NCI-H446 treated with DMSO at 0.1 percent for 48 hours (cell line): ENCODE data around the gene NUAK1.
A peak's percentile ranks its signal among the peaks of the same experiment; 100 is the strongest.
"Not testable (repeated sequence)": the region's sequence is repeated elsewhere in the genome, so short reads cannot be mapped to it uniquely, and the experiment has no call there.

ENCODE experiments used
- DNase-seq: peaks from one replicate; lab custom pipeline; 2025; lab: John Stamatoyannopoulos, UW

The NUAK1 gene

DNA sequence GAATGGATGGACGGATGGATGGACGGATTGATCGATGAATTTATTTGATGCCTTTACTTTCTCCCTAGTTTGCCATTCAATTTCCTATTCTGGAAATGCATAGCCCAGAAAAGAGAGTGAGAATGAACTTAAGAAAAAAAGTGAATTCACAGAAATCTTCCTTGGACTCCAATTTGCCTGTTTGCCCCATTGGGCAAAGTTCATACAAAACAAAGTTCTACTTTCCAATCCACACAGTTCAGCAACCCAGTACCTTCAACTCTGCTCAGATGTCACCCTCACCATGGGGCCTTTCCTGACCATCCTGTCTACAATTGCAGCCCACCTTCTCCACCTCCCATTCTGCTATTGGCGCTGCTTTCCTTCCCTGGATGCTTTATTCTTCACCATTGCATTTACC is 8.2 kb upstream of the NUAK1 start:
- no peak for DNase-seq

DNA sequence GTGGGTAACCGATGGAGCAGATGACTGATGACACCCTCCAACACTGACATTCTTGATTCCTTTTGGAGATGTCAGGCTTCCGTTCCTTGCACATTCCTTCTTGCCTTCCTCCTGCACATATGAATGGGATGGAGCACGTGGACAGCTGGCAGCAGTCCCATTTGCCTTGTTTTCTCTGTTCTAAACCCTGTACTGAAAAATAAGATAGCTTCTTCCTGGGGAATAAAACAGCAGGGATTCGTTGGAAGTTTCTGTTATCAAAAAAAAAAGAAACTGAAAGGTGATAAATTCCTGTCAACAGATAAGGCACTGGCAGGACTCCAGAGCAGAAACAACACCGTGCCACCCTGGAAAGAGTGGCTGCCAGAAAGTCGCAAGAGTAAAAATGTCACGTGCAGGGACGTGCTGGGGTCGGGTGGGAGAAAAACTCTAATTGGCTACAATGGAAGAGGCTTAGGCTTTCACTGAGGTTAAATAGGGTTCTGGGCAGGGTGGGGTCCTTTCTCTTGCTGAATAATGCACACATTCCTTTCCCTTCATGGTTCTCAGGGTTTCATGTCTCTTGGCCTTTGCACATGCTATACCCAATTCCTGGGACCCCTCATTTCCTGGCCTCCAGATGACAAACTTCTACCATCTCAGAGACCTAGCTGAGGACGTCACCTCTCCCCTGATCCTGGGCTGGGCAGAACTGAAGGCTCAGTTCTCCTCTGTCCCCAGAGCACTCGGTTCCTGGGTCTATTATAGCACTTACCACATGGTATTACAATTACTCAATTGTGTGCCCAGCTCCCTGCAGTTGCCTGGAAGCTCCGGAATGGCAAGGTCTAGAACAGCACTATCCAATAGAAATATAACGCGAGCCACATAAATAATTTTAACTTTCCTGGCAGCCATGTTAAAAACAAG is 7.0 kb upstream of the NUAK1 start:
- no peak for DNase-seq

- no peak for DNase-seq
Measured at GRCh38 chr12:106144847-106145246, 6.1 kb upstream of the NUAK1 start.

DNA sequence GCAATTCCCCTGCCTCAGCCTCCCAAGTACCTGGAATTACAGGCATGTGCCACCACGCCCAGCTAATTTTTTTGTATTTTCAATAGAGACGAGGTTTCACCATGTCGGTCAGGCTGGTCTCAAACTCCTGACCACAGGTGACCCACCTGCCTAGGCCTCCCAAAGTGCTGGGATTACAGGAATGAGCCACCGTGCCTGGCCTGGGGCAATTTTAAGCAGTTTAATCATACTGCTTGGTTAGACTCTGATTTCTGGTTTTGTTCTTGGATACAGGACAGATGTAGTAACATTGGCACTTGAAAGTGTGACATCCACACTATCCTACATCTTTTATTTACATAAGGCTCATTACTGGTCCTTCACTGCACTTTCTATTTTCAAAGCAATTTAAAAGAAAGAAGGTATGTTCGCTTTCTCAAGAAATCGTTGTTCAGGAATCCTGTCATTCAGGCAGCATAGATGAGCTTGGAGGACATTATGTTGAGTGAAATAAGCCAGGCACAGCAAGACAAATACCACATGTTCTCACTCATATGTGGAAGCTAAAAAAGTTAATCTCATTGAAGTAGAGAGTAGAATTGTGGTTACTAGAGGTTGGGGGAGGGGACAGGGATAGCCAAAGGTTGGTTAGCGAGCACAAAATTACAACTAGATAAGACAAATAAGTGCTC is 4.0 kb upstream of the NUAK1 start:
- DNase-seq: no peak

- not testable (repeated sequence) for DNase-seq
Measured at GRCh38 chr12:106141920-106142319, 3.2 kb upstream of the NUAK1 start.

DNA sequence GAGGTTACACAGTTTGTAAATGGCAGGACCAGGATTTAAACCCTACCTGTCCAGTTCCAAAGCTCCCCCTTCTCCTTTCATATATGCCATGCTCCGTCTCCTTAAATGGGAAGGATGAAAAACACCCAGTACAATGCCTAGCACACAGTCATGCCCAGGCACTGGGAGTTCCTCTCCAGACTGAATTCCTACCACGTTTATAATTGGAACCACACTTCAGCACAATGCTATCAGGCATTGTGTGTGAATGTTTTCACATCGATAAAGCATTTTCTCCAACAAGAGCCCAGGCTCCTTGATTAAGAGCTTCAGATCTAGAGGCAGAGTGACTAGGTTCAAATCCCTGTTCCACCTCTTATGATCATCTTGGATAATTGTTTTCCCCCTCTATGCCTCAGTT is 2.7 kb upstream of the NUAK1 start:
- DNase-seq: no peak

DNA sequence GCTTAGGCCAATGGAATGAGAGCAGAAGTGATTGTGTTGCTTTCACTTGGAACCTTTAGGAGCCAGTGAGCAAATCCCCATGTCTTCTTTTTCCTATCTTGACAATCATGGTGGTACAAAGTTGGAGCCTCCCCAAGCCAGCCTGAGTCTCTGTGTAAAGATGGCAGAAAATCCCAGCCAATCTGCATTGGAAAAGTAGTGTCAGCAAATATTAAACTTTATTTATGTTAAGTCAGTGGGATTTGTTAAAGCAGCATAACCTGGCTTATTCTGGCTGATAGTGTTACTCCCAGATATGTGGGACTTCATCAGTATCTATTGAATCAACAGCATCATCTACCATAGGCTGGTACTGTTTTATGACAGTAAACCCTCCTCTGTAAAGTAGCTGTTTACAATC is 2.2 kb upstream of the NUAK1 start:
- no peak for DNase-seq

DNA sequence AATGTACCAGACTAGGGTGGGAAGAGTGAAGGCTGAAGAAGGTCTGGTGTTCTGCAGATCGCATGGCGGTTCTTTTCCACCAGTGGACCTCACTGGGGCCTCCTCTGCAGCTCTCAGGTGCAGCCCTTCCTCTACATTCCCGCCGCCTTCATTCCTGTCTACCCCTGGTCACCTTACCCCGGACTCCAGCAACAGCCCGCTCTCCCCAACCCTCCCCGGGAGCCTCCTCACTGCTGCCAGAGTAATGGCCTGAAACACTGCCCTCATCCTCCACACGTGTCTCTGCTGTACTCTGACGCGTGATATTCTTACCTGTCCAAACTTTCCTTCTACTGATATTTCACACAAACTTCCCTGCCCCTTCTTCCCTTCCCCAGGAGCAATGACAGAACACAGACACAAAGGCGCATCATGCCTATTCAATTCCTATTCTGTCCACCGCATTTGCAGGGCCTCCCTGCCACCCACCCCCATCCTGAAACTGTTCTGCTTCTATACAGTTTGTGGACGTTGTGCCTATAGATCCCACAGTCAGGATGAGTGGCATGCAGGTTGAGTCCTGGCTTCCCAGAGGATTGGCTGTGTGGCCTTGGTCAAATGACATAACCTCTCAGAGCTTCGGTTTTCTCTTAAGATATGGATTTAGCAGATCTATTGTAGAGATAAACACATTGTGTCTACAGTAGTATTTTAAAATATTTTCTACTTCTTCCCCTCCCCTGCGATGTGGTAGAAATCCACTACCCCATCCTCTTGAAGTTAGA is 1.7 kb upstream of the NUAK1 start:
- DNase-seq: no peak

DNA sequence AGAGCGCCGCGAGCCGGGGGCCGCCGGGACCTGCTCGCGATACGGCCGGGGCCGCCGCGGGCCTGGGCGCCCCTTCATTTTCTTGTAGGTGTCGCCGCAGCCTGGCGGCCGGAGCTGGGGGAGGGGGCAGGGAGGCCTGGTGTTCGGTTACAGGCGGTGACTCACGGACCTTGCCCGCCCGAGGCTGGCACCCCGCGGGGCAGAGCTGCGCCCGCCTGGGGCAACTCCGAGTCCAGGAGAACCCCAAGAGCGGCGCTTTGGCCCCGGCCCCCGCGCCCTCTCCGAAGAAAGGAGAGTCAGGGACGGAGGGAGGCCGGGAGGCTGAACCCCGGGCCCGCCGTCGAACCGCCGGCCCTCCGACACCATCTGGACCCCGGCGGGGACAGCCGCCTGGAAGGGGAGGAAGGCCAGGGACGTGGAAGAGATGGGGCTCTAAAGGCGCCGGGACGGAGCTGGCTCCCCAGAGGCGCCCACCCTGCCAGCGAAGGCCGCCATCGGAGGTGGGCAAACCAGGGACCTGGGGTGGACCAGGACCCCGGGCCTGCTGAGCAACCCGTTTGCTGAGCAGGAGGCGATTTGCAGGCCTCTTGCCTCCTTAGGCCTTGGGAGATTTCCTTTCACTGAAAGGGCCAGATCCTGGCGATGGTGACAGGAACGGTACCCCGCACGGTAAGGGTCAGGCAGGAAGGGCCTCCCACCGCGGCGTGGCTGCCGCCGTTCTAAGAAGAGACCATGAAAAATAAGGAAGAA is 843 bp upstream of the NUAK1 start:
- DNase-seq: peak; percentile 46

DNA sequence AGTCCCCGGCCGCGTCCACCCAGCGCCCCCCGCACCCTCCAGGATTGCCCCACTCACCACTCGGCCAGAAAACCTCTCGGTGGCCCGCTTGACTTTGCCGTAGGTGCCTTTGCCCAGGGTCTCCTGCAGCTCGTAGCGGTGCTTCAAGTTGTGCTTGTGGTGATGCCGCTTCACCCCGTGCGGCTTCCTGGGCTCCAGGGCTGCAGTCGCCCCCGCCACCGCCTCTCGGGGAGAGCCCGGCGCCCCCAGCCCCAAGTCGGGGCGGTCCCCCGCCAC is 459 bp downstream of the NUAK1 start:
- DNase-seq: no peak

DNA sequence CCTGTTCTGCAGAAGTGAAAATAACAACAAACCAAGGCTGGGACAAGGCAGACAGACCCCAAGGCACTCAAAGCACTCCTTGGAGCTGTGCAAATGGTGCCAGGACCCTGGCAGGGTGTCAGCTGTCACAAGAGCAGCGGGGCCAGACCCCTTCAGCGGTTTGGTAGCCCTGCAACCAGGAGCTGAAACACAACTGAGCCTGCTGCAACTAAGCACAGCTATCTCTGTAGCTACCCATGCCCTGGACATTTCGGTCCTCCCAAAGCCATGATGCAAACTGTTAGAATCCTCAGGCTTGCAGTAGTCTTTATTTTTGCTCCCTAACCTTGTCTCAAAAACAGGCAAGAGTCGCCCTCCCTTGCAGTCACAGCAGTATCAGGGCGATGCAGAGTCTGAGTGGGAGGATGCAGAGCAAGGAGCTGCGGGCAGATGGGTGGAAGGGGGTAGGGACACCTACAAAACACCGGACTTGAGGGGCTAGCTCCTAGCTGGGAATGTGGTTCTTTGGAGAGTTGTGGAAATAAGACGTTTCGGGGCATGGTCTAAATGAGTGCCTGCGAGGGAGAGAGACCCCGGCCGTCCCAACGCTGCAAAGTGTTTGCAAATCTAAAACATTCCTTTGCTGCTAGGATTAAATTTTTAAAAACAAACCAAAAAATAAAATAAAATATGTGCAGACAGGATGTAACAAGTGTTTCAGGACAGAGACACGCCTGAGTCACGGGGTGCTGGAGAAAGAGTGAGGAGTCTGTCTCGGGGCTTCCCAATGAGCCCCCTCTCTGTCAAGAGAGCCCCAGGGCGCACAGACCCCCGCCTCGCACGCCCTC is 1.0 kb downstream of the NUAK1 start:
- DNase-seq: no peak

DNA sequence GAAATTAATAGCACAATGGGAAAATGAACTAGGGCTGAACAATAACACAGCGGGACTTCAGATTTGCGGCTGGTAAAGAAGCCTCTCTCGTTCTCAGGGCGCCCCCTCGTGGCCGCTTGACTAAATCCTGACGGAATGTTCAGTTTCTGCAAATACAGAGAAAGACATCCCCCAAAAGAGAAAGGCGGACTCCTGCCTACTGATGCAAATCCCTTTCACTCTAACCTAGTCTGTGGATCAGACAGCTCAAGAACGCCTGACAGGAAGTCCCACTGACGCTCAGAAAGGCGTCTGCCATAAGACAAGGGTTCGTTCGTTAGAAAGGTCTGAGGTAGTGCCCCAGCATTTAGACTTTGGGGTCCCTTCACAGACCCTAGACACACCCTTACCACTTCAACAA is 2.5 kb downstream of the NUAK1 start:
- DNase-seq: peak; percentile 68

DNA sequence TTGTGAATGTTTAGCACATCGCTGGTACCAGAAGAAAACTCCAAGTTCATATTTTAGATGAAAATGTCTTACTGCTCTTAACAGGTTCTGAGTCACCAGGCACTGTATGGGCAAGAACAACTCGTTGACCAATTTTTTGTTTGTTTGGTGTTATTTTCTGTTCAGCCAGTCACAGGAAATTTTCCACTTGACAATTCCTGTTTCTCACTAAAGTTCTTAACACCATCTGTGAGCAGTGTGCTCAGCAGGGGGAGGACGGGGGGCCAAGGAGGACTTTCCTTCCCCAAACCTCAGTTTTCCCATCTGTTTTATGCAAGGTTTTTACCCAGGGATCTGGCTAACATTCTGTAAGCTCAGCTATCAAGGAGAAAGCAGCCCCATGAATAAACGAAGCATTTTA is 3.0 kb downstream of the NUAK1 start:
- peak; percentile 55 for DNase-seq

DNA sequence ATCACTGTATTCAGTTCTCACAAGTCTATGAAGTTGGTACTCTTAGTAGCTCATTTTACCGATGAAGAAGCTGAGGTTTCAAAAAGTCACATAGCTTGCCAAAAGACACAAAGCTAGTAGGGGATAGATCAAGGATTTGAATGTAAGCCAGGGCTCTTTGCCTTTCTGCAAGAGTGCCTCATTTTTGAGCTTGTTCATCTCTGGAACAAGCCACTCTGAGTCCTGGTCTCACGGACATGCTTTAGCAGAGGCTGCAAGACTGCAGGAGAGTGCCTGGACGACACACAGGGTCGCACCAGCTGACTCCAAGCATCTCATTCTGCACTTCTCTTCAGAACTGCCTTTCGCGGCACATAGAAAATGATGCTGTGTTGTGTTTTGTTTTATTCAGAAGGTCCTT is 3.7 kb downstream of the NUAK1 start:
- DNase-seq: peak; percentile 51

DNA sequence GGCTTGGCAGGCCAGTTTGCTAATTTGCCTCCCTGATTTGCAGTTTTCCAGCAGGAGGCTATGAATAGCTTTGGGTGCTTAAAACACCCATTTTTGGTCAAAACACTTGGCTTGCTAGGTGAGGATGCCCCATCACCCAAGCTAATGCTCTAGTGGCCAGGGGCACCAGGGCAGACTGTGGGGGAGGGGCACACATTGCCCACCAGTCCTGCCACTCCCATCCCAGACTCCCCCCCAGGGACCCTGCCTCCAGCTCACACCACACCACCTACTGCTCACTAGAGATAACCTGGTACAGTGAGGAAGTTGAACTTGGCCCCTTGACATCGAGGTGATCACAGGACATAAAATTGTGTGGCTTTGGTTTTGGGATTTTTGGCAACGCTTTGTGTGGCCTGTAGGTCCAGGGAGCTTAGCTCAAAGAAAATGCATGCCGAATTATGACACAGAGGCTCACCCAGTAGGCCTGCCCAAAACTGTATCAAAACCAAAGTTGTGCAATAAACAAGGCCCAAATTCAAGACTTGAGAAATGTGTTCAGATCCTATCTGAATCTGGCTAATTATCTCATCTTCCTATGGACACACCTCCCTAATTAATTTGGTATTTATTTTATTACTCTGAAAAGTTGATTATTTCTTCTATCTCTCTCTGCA is 4.3 kb downstream of the NUAK1 start:
- DNase-seq: no peak

DNA sequence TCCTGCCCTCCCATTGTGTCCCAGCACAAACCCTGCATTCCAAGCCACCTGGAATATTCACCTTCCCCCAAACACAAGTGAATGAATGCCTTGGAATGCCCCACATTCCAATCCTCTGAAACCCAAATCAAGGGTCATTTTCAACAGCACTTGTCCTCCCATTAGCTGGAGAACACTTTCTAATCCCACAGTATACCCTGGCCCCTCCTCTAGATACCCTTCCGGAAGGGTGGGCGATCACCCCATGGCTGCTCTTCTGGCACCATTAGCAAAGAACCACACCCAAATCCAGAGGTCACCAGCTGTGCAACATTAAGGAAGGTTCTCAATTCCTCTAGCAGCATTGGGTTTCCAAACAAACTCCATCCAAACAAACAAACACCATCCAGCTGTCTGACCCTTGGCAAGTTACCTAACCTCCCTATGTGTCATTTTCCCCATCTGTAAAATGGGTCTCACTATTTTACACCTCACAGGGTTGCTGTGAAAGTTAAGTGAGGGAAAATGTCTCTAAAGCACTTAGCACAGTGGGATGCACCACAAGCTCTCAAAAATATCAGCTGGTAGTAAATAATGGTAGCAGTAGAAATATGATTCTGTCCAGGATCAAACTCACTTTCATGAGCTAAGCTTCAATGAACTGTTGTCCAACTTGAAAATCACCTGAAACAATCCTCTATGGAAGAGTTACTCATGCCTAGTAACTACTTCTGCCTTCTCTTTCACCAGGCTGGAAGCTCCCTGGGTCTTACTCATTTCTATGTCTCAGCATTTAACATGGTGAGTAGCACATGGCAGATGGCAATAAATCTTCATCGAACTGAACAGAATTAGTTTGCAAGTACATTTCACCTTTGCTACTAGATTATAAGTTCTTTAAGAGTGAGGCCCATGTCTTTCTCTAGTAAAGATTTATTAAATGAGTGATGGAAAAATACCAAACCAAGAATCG is 5.3 kb downstream of the NUAK1 start:
- DNase-seq: no peak

- DNase-seq: no peak
Measured at GRCh38 chr12:106132175-106133135, 6.3 kb downstream of the NUAK1 start.

DNA sequence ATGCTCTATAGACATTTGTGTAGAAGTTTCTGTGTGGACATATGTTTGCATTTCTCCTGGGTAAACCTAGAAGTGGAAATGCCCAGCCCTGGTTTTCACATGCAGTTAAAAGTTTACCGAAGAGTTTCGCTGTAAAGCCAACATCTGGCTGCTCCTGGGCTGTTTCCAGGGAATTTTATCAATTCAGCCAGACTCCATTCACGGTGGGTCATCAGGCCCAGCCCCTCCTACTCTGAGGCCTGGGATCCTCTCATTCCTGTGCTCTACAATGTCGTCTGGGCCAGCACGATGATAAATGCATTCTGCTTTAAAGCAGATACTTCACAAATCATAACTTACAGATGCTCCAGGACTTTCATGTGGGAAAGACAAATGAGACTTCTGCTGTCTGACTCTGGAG is 7.1 kb downstream of the NUAK1 start:
- DNase-seq: no peak
